AG09309 (cell line): ENCODE results near the gene CD226.

ENCODE experiments used
- DNase-seq: peaks from one replicate; pipeline ENCODE4 v3.0.0-alpha.2; 2010; ENCODE audit warnings: low read depth
- H3K4me3 ChIP-seq: 2 replicates; pipeline ENCODE4 v1.5.1; 2011; ENCODE audit warnings: mild to moderate bottlenecking, low read depth, low read length, moderate library complexity; ENCODE audit not compliant: control insufficient read depth
- TF ChIP-seq, protein P1 (sequence below): IDR thresholded peaks from 2 replicates; pipeline ENCODE4 v1.5.1; 2011; ENCODE audit warnings: mild to moderate bottlenecking, low read depth, low read length, inconsistent platforms; ENCODE audit not compliant: insufficient read depth, control insufficient read depth; ENCODE audit errors: missing control alignments

Gene CD226

DNA sequence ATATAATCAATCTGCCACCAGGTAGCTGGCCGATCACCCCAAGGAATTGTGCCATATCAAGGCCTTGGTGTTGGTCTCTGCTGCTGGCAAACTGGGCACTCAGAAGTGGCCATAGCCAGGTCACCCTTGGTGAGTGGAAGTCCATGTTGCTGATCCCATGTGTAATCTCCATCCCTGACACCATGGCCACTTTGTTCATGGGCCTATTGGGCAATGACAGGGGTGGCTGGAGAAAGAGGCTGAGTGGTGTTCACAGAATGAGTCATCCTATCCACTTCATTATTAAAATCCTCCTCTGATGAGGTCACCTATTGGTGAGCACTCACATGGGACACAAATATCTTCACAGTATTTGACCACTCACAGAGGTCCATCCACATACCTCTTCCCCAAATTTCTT is 26.7 kb upstream of the CD226 start:
- H3K4me3 ChIP-seq = no peak overlapping the region
- DNase-seq = no peak
- TF ChIP-seq, protein P1, sequence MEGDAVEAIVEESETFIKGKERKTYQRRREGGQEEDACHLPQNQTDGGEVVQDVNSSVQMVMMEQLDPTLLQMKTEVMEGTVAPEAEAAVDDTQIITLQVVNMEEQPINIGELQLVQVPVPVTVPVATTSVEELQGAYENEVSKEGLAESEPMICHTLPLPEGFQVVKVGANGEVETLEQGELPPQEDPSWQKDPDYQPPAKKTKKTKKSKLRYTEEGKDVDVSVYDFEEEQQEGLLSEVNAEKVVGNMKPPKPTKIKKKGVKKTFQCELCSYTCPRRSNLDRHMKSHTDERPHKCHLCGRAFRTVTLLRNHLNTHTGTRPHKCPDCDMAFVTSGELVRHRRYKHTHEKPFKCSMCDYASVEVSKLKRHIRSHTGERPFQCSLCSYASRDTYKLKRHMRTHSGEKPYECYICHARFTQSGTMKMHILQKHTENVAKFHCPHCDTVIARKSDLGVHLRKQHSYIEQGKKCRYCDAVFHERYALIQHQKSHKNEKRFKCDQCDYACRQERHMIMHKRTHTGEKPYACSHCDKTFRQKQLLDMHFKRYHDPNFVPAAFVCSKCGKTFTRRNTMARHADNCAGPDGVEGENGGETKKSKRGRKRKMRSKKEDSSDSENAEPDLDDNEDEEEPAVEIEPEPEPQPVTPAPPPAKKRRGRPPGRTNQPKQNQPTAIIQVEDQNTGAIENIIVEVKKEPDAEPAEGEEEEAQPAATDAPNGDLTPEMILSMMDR = no peak

DNA sequence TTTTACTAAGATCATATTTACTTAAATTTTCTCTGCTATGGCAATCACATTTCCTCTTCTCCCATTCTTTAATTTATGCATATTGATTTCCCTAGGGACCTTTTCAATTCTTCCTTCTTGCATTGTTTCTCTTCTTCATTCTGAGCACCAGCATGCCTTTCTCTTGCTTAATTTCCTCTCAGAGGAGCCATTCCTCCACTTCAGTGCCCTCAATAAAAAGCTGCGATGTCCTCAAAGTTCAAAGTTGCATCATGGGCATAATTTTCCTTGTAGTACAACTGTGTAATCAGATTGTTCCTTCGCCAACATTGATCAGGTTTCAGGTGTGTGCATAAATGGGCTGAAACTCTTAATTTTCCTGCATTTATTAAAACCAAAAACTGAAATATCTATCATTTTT is 21.8 kb upstream of the CD226 start:
- DNase-seq = no peak
- H3K4me3 ChIP-seq = no peak overlapping the region
- TF ChIP-seq, protein P1 = no peak

DNA sequence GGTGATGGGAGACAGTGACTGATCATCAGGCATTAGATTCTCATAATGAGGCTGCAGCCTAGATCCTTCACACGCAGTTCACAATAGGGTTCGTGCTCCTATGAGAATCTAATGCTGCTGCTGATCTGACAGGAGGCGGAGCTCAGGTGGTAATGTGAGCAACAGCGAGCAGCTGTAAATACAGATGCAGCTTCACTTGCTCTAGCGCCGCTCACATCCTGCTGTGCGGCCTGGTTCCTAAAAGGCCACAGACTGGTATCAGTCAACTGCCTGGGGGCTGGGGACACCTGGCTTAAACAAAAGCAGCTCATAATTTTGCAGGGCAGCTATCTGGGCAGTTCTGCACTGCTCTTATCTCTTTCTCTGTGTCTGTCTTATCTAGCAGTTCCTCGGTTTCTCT is 20.4 kb upstream of the CD226 start:
- H3K4me3 ChIP-seq = no peak overlapping the region
- TF ChIP-seq, protein P1 = no peak
- DNase-seq = no peak

DNA sequence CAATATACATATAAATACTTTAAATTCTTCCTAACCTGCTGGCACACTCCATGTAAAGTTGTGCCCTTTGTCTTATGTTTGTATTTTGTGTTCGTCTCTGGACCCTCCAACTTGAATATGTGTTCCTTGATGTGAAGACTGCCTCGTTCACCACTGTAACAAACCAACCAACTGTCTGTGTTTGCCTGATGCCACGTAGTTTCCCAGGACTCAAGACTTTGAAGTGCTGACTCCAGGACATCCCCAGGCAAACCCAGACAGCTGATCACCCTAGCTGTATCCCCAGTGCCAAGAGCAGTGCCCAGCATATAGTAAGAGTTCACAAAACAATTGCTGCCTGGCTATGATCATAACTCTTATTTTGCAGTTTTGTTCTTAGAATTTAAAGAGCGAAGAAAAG is 15.5 kb upstream of the CD226 start:
- DNase-seq = no peak
- H3K4me3 ChIP-seq = no peak overlapping the region
- TF ChIP-seq, protein P1 = no peak

DNA sequence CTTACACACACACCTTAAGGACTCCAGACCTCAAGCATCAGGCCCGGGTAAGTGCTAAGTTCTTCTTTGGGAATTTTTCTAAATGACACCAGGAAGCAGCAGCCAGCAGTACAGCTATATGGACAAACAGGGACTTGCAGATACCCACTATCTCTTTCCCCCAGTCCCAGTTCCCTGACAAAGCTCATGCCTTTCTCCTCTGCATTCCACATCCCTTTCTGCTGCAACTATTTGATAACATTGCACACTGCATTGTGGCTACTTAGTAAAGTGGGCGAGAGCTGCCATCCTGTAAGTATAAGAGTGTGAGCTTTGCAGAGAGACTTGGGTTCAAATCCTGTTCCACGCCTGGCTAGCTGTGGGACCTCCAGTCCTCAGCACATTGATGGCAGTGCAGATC is 14.0 kb upstream of the CD226 start:
- no peak for DNase-seq
- TF ChIP-seq, protein P1 = no peak
- no peak overlapping the region for H3K4me3 ChIP-seq

DNA sequence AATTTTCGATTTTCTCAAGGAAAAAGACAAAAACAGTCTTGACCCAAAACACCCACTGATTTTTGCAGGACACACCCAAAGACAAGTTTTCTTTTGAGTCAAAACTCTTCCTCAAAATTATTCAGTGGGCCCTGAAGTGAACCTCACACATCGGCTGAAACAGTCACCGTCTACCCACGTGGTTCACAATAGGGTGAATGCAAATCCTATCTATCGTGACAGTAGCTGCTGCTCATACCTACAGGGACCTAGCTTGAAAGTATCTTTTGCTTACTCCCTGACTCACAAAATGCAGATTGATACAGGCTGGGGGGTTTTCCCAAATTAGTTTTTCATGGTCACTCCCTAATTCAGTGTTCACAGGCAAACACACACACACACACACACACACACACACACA is 10.7 kb upstream of the CD226 start:
- TF ChIP-seq, protein P1 = no peak
- no peak for DNase-seq
- H3K4me3 ChIP-seq = no peak overlapping the region

DNA sequence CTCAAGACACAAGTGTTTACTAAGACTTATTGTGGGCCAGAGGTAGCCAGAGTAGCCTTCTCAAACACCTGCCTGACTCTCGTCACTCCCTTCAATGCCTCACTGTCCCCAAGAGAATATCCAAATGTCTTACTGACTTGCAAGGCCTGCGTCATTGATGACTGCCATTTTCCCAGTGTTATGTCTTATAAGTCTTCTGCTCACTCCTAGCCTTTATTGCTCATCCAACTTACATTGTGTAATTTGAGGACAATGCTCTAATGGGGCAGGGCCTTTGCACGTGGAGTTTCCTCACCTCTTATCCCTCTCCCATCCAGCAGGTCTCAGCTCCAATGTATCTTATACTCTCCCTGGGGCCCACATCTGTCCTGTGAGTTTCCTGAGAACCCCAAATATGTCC is 10.1 kb upstream of the CD226 start:
- H3K4me3 ChIP-seq = no peak overlapping the region
- no peak for DNase-seq
- TF ChIP-seq, protein P1 = no peak
